Osteocyte (in vitro differentiated cells): ENCODE results near the gene SLC25A13. TPM values are rescaled to one million over a fixed set of nuclear protein-coding genes. Genes with fewer than 3 reads are reported as not detected.
"Not testable (repeated sequence)": the region's sequence is repeated elsewhere in the genome, so short reads cannot be mapped to it uniquely, and the experiment has no call there.

ENCODE experiments used
- DNase-seq: peaks from one replicate; pipeline ENCODE4 v3.0.0; 2021; ENCODE audit warnings: mixed read lengths; ENCODE audit not compliant: unreplicated experiment; ENCODE audit errors: extremely low spot score
- H3K27ac Mint-ChIP-seq: one replicate; pipeline ENCODE4 v1.8.0; 2021; ENCODE audit warnings: mild to moderate bottlenecking, mixed read lengths; ENCODE audit not compliant: unreplicated experiment
- H3K27me3 Mint-ChIP-seq: one replicate; pipeline ENCODE4 v1.8.0; 2021; ENCODE audit warnings: mixed read lengths; ENCODE audit not compliant: unreplicated experiment
- H3K36me3 Mint-ChIP-seq: one replicate; pipeline ENCODE4 v1.8.0; 2021; ENCODE audit warnings: mixed read lengths; ENCODE audit not compliant: unreplicated experiment
- H3K4me1 Mint-ChIP-seq: one replicate; pipeline ENCODE4 v1.8.0; 2021; ENCODE audit warnings: mixed read lengths; ENCODE audit not compliant: unreplicated experiment
- H3K4me3 Mint-ChIP-seq: one replicate; pipeline ENCODE4 v1.8.0; 2021; ENCODE audit warnings: mild to moderate bottlenecking, moderate library complexity, mixed read lengths; ENCODE audit not compliant: unreplicated experiment
- H3K9me3 Mint-ChIP-seq: one replicate; pipeline ENCODE4 v1.8.0; 2021; ENCODE audit warnings: mixed read lengths; ENCODE audit not compliant: unreplicated experiment
- total RNA-seq: library from RNA; stranded (reverse); gene quantifications from 2 replicates; pipeline ENCODE4 v1.2.1, GENCODE V29; 2021
- TF ChIP-seq, protein P1 (sequence below): fragments of 200-600 bp; sonication (generic); IDR thresholded peaks from 2 replicates; pipeline ENCODE4 v1.5.0; 2021; ENCODE audit warnings: antibody characterized with exemption, mild to moderate bottlenecking, moderate library complexity

The SLC25A13 gene
- total RNA-seq, 1 donor from 2014 or later, result 29.3 TPM

DNA sequence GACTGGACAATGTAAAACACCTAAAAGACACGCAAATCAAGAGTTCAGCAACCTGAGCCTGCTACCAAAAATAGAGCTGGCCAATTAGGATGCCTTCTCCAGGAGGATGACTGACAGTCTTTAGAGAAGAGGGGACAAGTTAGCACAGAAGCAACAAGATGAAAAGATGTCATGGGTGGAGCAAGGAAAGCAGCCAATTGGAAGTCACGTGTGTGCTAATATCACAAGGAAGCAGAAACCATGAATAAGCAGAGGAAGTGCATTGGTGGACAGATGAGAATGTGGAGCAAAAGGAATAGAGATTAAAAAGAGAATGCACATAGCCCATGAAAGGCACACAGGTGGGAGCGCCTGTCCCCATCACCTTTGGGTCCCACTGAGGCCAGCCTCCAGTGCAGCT lies 148.1 kb downstream of the SLC25A13 start:
- H3K9me3 Mint-ChIP-seq, result no peaks in the 10 kb centered on the region
- H3K4me1 Mint-ChIP-seq, result peaks cover 6% of the 10 kb centered on the region
- peaks cover 24% of the 10 kb centered on the region for H3K36me3 Mint-ChIP-seq
- DNase-seq, result no peak
- no peaks in the 10 kb centered on the region for H3K27me3 Mint-ChIP-seq
- TF ChIP-seq, protein P1, sequence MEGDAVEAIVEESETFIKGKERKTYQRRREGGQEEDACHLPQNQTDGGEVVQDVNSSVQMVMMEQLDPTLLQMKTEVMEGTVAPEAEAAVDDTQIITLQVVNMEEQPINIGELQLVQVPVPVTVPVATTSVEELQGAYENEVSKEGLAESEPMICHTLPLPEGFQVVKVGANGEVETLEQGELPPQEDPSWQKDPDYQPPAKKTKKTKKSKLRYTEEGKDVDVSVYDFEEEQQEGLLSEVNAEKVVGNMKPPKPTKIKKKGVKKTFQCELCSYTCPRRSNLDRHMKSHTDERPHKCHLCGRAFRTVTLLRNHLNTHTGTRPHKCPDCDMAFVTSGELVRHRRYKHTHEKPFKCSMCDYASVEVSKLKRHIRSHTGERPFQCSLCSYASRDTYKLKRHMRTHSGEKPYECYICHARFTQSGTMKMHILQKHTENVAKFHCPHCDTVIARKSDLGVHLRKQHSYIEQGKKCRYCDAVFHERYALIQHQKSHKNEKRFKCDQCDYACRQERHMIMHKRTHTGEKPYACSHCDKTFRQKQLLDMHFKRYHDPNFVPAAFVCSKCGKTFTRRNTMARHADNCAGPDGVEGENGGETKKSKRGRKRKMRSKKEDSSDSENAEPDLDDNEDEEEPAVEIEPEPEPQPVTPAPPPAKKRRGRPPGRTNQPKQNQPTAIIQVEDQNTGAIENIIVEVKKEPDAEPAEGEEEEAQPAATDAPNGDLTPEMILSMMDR, result no peak
- no peak overlapping the region for H3K27ac Mint-ChIP-seq
- H3K4me3 Mint-ChIP-seq, result no peak overlapping the region

DNA sequence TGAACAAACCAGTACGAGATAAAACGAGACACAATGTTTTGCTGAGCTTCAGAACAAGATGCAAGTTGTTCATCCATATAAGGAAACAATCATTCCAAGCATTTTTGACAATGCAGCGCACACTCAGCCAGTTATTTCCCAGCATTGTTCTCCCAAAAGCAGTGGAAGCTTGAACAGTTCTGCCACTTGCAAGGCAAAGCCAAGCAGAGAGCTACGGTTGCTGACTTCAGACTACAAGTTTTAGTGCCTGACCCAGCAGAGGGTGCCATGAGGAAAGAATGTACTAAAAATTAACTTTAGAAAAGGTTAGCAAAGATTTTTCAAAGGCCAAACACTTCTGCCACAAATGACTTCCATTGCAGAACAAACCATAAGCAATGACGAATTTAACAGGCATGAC lies 152.5 kb downstream of the SLC25A13 start:
- H3K27me3 Mint-ChIP-seq, result no peaks in the 10 kb centered on the region
- DNase-seq, result no peak
- no peak overlapping the region for H3K27ac Mint-ChIP-seq
- H3K4me1 Mint-ChIP-seq, result no peaks in the 10 kb centered on the region
- peaks cover 28% of the 10 kb centered on the region for H3K36me3 Mint-ChIP-seq
- H3K4me3 Mint-ChIP-seq, result no peak overlapping the region
- no peaks in the 10 kb centered on the region for H3K9me3 Mint-ChIP-seq
- TF ChIP-seq, protein P1, result no peak

DNA sequence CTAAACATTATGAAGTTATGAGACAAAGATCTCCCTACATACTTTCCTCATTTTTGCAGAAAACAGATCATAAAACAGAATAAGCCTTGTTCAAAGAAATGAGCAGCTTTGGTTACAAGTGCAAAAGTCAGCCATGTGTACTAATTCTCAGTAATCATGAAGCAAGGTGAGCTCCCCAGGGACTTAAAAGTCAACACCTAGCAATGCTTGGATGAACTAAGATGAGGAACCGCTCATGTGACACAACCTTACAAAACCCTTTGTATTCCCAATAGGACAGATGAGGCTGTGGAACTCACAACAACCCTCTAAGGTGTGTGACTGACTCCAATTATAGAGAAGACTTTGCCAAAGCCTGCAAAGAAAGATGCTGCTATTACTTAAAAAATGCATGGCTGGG lies 154.5 kb downstream of the SLC25A13 start:
- Mint-ChIP-seq H3K36me3 (peaks cover 20% of the 10 kb centered on the region), H3K4me1 (no peaks in the 10 kb centered on the region), H3K4me3 (no peak overlapping the region), H3K27ac (no peak overlapping the region), H3K9me3 (no peaks in the 10 kb centered on the region), H3K27me3 (no peaks in the 10 kb centered on the region)
- no peak for DNase-seq
- TF ChIP-seq, protein P1, result no peak

DNA sequence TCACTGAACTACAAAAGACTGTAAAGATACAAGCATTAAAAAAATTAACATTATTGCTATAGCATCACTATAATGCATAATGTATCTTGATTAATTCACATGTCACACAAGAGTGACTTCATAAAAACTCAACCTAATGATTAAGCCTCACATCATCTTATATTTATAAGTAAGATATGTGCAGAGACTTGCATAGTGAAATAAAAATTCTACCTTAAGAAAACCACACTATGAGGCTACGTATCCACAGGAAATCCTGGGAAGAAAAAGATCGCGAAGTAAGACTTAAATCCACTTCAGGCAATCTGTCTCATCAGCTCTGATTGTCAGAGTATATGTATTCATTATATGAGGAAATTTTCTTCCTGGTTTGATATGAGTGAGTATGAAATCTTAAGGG lies 160.0 kb downstream of the SLC25A13 start:
- Mint-ChIP-seq H3K27me3 (no peaks in the 10 kb centered on the region), H3K36me3 (peaks cover 25% of the 10 kb centered on the region), H3K27ac (no peak overlapping the region), H3K4me3 (no peak overlapping the region), H3K9me3 (no peaks in the 10 kb centered on the region), H3K4me1 (no peaks in the 10 kb centered on the region)
- TF ChIP-seq, protein P1, result no peak
- no peak for DNase-seq

DNA sequence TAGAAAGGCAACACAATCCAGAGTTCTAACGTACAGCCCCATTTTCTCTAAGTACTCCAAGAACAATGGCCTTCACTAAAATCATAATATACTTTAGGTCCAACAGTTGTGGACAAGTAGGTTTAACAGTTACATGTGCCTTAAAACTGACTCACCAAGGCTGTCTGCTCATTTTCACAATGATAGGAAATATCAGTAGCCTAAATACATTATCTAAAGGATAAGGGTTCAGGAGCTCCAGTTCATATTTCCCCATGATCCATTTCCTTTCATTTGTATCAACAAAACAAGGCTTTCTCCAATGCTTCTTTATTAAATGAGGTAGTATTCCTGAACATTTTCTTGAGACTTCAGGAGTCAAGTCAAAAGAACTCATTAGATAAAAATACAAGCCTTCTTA lies 164.0 kb downstream of the SLC25A13 start:
- TF ChIP-seq, protein P1, result no peak
- Mint-ChIP-seq H3K27me3 (no peaks in the 10 kb centered on the region), H3K36me3 (peaks cover 34% of the 10 kb centered on the region), H3K9me3 (no peaks in the 10 kb centered on the region), H3K4me1 (no peaks in the 10 kb centered on the region), H3K4me3 (no peak overlapping the region), H3K27ac (no peak overlapping the region)
- no peak for DNase-seq

DNA sequence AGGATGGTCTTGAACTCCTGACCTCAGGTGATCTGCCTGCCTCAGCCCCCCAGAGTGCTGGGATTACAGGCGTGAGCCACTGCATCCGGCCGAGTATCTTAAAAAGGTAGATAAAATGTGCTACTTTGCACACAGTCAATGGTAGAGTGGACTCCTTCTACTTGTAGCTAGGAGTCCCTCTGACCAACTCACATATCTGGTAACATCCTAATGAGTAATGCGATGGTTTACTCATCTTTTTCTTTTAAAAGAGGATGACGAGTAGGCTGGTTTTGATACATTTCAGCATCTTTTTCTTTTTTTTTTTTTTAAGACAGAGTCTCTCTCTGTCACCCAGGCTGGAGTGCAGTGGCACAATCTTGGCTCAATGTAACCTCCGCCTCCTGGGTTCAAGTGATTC lies 167.4 kb downstream of the SLC25A13 start:
- H3K9me3 Mint-ChIP-seq, DNase-seq, H3K27ac Mint-ChIP-seq, H3K4me3 Mint-ChIP-seq, H3K4me1 Mint-ChIP-seq, H3K27me3 Mint-ChIP-seq: not testable (repeated sequence)
- peaks cover 31% of the 10 kb centered on the region for H3K36me3 Mint-ChIP-seq
